ENCODE results near the gene COMMD1.
"Not testable (repeated sequence)": the region's sequence is repeated elsewhere in the genome, so short reads cannot be mapped to it uniquely, and the experiment has no call there.

The COMMD1 gene

DNA sequence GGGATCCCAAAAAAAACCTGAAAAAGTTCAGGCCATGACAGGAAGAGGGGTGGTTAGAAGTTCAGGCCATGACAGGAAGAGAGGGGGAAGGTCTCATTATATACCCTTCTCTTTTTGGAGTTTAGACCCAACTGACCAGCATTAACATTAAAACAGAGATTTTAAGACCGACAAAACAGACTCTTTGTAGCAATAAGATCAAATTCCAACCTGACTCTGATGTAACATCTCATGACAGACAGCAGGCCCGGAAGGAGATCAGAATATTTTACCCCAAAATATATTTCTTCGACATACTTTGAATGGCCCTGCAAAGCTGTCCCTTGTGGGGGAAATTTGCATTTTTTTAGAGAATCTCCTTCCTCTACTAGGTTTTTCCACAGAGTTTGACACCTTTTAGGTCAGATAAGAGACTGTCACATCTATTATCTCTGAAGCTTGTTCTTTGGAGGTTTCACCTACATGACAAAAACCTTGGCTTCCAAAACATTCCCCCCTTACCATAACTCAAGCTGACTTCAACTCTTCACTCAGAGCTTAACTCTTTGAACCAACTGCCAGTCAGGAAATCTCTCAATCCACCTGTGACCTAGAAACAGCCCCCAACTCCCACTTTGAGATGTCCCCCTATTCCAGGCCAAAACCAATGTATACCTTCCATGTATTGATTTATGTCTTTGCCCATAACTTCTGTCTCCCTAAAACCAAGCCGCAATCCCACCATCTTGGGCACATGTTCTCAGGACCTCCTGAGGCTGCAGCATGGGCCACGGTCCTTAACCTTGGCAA, 239.4 kb downstream of the COMMD1 start:
- TF ChIP-seq, protein P1, sequence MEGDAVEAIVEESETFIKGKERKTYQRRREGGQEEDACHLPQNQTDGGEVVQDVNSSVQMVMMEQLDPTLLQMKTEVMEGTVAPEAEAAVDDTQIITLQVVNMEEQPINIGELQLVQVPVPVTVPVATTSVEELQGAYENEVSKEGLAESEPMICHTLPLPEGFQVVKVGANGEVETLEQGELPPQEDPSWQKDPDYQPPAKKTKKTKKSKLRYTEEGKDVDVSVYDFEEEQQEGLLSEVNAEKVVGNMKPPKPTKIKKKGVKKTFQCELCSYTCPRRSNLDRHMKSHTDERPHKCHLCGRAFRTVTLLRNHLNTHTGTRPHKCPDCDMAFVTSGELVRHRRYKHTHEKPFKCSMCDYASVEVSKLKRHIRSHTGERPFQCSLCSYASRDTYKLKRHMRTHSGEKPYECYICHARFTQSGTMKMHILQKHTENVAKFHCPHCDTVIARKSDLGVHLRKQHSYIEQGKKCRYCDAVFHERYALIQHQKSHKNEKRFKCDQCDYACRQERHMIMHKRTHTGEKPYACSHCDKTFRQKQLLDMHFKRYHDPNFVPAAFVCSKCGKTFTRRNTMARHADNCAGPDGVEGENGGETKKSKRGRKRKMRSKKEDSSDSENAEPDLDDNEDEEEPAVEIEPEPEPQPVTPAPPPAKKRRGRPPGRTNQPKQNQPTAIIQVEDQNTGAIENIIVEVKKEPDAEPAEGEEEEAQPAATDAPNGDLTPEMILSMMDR (IDR thresholded peaks at IDR 0.05; ENCODE audit: control extremely low read depth, extremely low read depth, low read depth, missing control alignments), result no peak
- POLR2A ChIA-PET, result no interaction called here
- CTCF ChIA-PET, result interaction anchor here (1.0 to 1.9 kb wide), 4 partner anchors 12 to 17 kb away, joined by 3 to 7 read pairs (median 4); no protein-coding TSS in a partner anchor
- DNase-seq (ENCODE audit: extremely low spot score), result no peak

DNA sequence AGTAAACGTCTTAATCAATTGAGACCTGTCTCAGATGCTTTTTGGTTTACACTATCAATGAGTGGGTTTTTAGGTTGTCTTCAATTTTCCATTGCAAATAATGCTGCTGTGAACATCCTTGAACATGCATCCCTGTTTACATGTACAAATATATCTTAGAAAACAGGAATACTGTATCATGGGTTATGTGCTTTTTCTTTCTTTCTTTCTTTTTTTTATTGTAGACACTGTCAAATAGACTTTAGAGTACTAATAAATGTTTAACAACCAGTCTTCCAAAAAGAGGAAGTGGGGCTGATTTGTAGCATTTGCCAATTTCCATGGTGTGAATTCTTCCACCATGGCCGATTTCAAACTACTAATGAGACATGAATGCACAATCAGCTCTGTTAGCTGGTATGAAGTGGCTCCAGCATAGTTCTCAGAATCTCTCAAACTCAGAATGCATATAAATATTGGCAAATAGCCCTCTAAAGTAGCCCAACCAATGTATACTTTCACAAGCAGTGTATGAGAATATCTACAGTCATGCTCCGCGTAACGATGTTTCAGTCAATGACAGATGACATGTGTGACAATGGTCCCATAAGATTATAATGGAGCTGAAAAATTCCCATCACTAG, 240.1 kb downstream of the COMMD1 start:
- TF ChIP-seq, protein P1 (IDR thresholded peaks at IDR 0.05; ENCODE audit: control extremely low read depth, extremely low read depth, low read depth, missing control alignments), result no peak
- DNase-seq (ENCODE audit: extremely low spot score), result no peak
- CTCF ChIA-PET, result interaction anchor here (1.0 to 1.9 kb wide), 4 partner anchors 12 to 16 kb away, joined by 3 to 7 read pairs (median 4); no protein-coding TSS in a partner anchor
- POLR2A ChIA-PET, result no interaction called here

DNA sequence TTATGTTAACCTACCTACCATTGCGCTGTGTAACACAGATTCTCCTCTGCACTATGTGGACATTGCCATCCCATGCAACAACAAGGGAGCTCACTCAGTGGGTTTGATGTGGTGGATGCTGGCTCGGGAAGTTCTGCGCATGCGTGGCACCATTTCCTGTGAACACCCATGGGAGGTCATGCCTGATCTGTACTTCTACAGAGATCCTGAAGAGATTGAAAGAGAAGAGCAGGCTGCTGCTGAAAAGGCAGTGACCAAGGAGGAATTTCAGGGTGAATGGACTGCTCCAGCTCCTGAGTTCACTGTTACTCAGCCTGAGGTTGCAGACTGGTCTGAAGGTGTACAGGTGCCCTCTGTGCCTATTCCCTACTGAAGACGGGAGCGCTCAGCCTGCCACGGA, 241.3 kb downstream of the COMMD1 start:
- DNase-seq (ENCODE audit: extremely low spot score); POLR2A ChIA-PET: not testable (repeated sequence)
- CTCF ChIA-PET, result interaction anchor here (1.0 to 1.4 kb wide), 2 partner anchors 16 to 64 kb away, joined by 3 to 8 read pairs; no protein-coding TSS in a partner anchor

DNA sequence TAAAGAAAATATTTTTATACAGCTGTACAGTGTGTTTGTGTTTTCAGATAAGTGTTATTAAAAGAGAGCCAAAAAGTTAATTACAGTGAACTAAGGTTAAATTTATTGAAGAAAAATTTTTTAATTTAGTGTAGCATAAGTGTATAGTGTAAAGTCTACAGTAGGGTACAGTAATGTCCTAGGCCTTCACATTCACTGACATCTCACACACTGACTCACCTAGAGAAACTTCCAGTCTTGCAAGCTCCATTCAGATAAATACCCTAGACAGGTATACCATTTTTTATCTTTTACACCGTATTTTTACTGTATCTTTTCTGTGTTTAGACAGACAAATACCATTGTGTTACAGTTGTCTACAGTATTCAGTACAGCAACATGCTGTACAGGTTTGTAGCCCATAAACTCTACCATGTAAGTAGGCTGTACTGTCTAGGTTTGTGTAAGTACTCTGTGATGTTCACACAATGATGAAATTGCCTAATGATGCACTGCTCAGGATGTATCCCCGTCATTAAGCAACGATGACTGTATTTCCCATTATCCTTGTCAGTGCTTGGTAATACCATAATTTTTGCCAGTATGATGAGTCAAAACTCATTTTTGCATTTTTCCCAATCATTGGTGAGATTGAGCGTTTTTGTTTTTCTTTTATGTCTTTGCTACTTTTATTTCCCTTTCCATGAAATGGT, 242.3 kb downstream of the COMMD1 start:
- TF ChIP-seq, protein P1 (IDR thresholded peaks at IDR 0.05; ENCODE audit: control extremely low read depth, extremely low read depth, low read depth, missing control alignments), result no peak
- ChIA-PET CTCF (interaction anchor here (1.0 to 1.4 kb wide), 2 partner anchors 15 to 63 kb away, joined by 3 to 8 read pairs; no protein-coding TSS in a partner anchor), POLR2A (no interaction called here)
- DNase-seq (ENCODE audit: extremely low spot score), result no peak

DNA sequence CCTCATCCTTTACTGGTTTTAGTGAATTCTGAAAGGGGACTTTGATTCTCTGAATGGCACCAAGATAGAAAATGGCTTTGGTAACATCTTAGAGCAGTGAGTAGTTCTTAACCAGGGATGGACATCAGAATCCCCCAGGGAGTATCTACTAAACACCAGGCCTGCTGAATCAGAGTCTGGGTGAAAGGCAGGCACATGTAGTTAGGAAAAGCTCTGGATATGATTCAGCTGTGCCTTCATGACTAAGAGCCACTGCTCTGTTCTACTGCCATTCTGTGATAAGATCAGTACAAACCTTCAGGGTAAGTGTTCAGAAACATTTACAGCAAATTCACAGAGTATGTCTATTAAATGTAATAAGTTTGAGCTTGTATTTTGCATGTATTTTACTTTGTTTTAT, 244.2 kb downstream of the COMMD1 start:
- ChIA-PET POLR2A (no interaction called here), CTCF (no interaction called here)
- no peak for DNase-seq (ENCODE audit: extremely low spot score)
- TF ChIP-seq, protein P1 (IDR thresholded peaks at IDR 0.05; ENCODE audit: control extremely low read depth, extremely low read depth, low read depth, missing control alignments), result no peak

DNA sequence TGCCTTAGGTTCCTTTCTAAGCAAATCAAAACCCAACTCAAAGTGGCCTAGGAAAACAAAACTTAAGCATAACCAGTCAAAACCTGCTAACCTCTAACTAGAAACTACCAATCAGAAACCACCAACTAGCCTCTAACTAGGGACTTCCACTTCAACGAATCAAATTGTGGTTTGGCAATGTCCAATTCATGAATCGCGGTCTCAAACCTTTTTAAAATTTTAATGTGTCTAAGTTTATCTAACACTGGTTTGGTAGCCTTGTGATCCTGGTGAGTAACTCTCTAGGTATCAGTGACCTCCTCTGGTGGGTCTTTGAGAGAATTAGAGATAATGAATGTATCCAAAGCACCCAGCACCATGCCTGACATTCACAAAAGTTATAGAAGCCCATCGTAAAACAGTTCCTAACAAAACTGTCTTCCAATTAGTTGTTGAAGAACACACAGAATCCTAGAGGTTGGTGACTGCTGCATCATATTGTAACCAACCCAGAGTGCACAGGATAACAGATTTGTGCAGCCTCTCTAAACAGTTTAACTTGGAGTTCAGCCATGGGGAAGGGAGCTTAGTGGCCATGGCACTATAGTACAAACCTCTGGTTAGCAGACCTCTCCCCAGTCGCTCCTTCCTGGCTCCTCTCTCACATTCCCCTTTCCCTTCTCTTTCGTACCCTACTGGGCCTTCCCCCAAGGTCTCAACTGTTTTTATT, 245.3 kb downstream of the COMMD1 start:
- TF ChIP-seq, protein P1 (IDR thresholded peaks at IDR 0.05; ENCODE audit: control extremely low read depth, extremely low read depth, low read depth, missing control alignments), result no peak
- CTCF ChIA-PET, result interaction anchor here (1.0 kb wide), 1 partner anchor 13 kb away, joined by 4 read pairs; no protein-coding TSS in a partner anchor
- POLR2A ChIA-PET, result no interaction called here

More for the DNA sequence above, 245.3 kb downstream of the COMMD1 start:
- DNase-seq (ENCODE audit: extremely low spot score), result no peak

Measured in GM10248 (cell line).